GM23338 (cell line): ENCODE data around the gene ZCCHC24.

ENCODE experiments used
- CTCF ChIP-seq, 2 experiments: fragments of 200-600 bp in 1 of 2; sonication (generic) in 1 of 2; conservative IDR thresholded peaks; 2 replicates each; pipeline versions ENCODE4 v1.5.1 to v1.6.1; 2016 to 2017; ENCODE audit warnings: antibody characterized with exemption in 2 of 2, low read depth in 2 of 2, mild to moderate bottlenecking in 2 of 2, moderate library complexity in 1 of 2
- ETS1 ChIP-seq: IDR thresholded peaks from 2 replicates; pipeline ENCODE4 v1.6.1; 2016; ENCODE audit warnings: antibody characterized with exemption
- EZH2 ChIP-seq: fragments of 200-600 bp; sonication (generic); IDR thresholded peaks from one replicate; pipeline ENCODE4 v1.8.0; 2017; ENCODE audit warnings: antibody characterized with exemption, mild to moderate bottlenecking, low read depth; ENCODE audit not compliant: unreplicated experiment
- EZH2phosphoT487 ChIP-seq: fragments of 200-600 bp; sonication (generic); IDR thresholded peaks from one replicate; pipeline ENCODE4 v1.8.1; 2018; ENCODE audit warnings: antibody characterized with exemption; ENCODE audit not compliant: unreplicated experiment
- NANOG ChIP-seq: IDR thresholded peaks from 2 replicates; pipeline ENCODE4 v1.6.1; 2016; ENCODE audit warnings: antibody characterized with exemption, borderline replicate concordance
- POLR2AphosphoS5 ChIP-seq: IDR thresholded peaks from 2 replicates; pipeline ENCODE4 v1.6.1; 2016; ENCODE audit warnings: antibody characterized with exemption, low read depth
- REST ChIP-seq: IDR thresholded peaks from one replicate; pipeline ENCODE4 v1.6.1; 2018; ENCODE audit warnings: antibody characterized with exemption; ENCODE audit not compliant: unreplicated experiment
- STAT1 ChIP-seq: IDR thresholded peaks from one replicate; pipeline ENCODE4 v1.6.1; 2016; ENCODE audit warnings: antibody characterized with exemption; ENCODE audit not compliant: unreplicated experiment

- TF ChIP-seq CTCF (conservative IDR thresholded peaks at IDR 0.05; ENCODE audit: low read depth in 2 of 2) (no peak), EZH2phosphoT487 (no peak), EZH2 (no peak), REST (no peak), POLR2AphosphoS5 (no peak), ETS1 (no peak), NANOG (no peak), STAT1 (no peak)
Measured at GRCh38 chr10:79475877-79476276, 30.5 kb upstream of the ZCCHC24 start.
